OCI-LY7 (cell line): ENCODE data around the gene GPR146.
"Not testable (repeated sequence)": the region's sequence is repeated elsewhere in the genome, so short reads cannot be mapped to it uniquely, and the experiment has no call there.

Experiments used
- CTCF ChIP-seq: fragments of 200-600 bp; sonication (generic); conservative IDR thresholded peaks from 2 replicates; pipeline ENCODE4 v1.5.1; 2014; ENCODE audit warnings: mild to moderate bottlenecking, antibody characterized with exemption, low read length, moderate library complexity, mixed read lengths
- EZH2phosphoT487 ChIP-seq: fragments of 200-600 bp; sonication (generic); IDR thresholded peaks from 2 replicates; pipeline ENCODE4 v1.6.1; 2018; ENCODE audit warnings: low read depth, borderline replicate concordance, mild to moderate bottlenecking, mixed run types, antibody characterized with exemption, low read length, moderate library complexity, mixed read lengths

DNA sequence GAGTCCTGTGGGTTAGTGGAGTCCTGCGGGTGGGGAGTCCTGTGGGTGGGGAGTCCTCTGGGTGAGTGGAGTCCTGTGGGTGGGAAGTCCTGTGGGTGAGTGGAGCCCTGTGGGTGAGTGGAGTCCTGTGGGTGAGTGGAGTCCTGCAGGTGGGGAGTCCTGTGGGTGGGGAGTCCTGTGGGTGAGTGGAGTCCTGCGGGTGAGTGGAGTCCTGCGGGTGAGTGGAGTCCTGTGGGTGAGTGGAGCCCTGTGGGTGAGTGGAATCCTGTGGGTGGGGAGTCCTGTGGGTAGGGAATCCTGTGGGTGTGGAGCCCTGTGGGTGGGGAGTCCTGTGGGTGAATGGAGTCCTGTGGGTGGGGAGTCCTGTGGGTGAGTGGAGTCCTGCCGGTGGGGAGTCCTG is 42.3 kb upstream of the GPR146 start:
- not testable (repeated sequence) for TF ChIP-seq CTCF, EZH2phosphoT487
